Stimulated activated CD4-positive, alpha-beta T cell treated with anti-CD3 and anti-CD28 coated beads, Interleukin-1b, Interleukin-23, amount 100 ng/mL, for 1 hour (primary cell): ENCODE measurements around the gene OR2H1.

Experiments
- DNase-seq, 2 donors: peaks; one replicate each; pipeline ENCODE4 v3.0.0-alpha.2; 2020; ENCODE audit warnings: low read depth in 2 of 2

Gene OR2H1

GRCh38 chr6:29483735-29484134, 26.8 kb downstream of the OR2H1 start:
- DNase-seq = no peak

- no peak for DNase-seq
Observed at GRCh38 chr6:29486577-29486976, 29.6 kb downstream of the OR2H1 start.

- no peak for DNase-seq
Observed at GRCh38 chr6:29487131-29487530, 30.2 kb downstream of the OR2H1 start.

GRCh38 chr6:29487660-29488059, 30.7 kb downstream of the OR2H1 start, which contains the start of gene MAS1L:
MAS1L (minus strand) TSS chr6:29487956; CDS start chr6:29487902, 54 bp downstream.
- no peak for DNase-seq

- no peak for DNase-seq
Observed at GRCh38 chr6:29488874-29489273, 31.9 kb downstream of the OR2H1 start.

- DNase-seq = no peak
Observed at GRCh38 chr6:29489286-29489685, 32.3 kb downstream of the OR2H1 start.

- DNase-seq = no peak
Observed at GRCh38 chr6:29490055-29490454, 33.1 kb downstream of the OR2H1 start.

GRCh38 chr6:29490552-29490951, 33.6 kb downstream of the OR2H1 start:
- no peak for DNase-seq

GRCh38 chr6:29491574-29491973, 34.6 kb downstream of the OR2H1 start:
- DNase-seq = no peak

GRCh38 chr6:29493261-29493660, 36.3 kb downstream of the OR2H1 start:
- DNase-seq = no peak

GRCh38 chr6:29494131-29494530, 37.2 kb downstream of the OR2H1 start:
- no peak for DNase-seq

GRCh38 chr6:29495571-29495970, 38.6 kb downstream of the OR2H1 start:
- no peak for DNase-seq

- no peak for DNase-seq
Observed at GRCh38 chr6:29496961-29497360, 40.0 kb downstream of the OR2H1 start.

GRCh38 chr6:29499704-29500103, 42.7 kb downstream of the OR2H1 start:
- no peak for DNase-seq

- no peak for DNase-seq
Observed at GRCh38 chr6:29500594-29500993, 43.6 kb downstream of the OR2H1 start.

- DNase-seq = no peak
Observed at GRCh38 chr6:29501106-29501505, 44.2 kb downstream of the OR2H1 start.

- DNase-seq = no peak
Observed at GRCh38 chr6:29502181-29502580, 45.2 kb downstream of the OR2H1 start.

GRCh38 chr6:29502597-29502996, 45.6 kb downstream of the OR2H1 start:
- no peak for DNase-seq

GRCh38 chr6:29504961-29505360, 48.0 kb downstream of the OR2H1 start:
- no peak for DNase-seq

- DNase-seq = no peak
Observed at GRCh38 chr6:29505808-29506207, 48.9 kb downstream of the OR2H1 start.

- no peak for DNase-seq
Observed at GRCh38 chr6:29506446-29507067, 49.6 kb downstream of the OR2H1 start.

- no peak for DNase-seq
Observed at GRCh38 chr6:29507319-29507718, 50.4 kb downstream of the OR2H1 start.

GRCh38 chr6:29509239-29509638, 52.3 kb downstream of the OR2H1 start:
- no peak for DNase-seq

- no peak for DNase-seq
Observed at GRCh38 chr6:29509711-29510110, 52.8 kb downstream of the OR2H1 start.
